Left colon (tissue), 2 donors: ENCODE data around the gene FZD2. TPM values are rescaled to one million over a fixed set of nuclear protein-coding genes. Genes with fewer than 3 reads are reported as not detected.
A peak's percentile ranks its signal among the peaks of the same experiment; 100 is the strongest.

Experiments
- ATAC-seq: fragments of 200-7000 bp; cut with Tn5 transposase; one replicate; pipeline ENCODE4 v1.9.1; 2020; ENCODE audit warnings: mild to moderate bottlenecking, moderate library complexity
- DNase-seq, 2 donors: peaks; one replicate each; pipeline ENCODE4 v3.0.0-alpha.2; 2020
- intact Hi-C, 2 donors: fragments of 100-400 bp; cut with DNase I in 1 of 2; cut with micrococcal nuclease in 1 of 2; formaldehyde crosslinking; loops; one replicate each; pipeline versions ENCODE4 v1.11.2 to v1.14.0; 2022; cut with DNase I, micrococcal nuclease
- total RNA-seq, 2 donors: library from RNA; stranded (reverse); fragmentation: NEBNext Ultra II Directional; extraction: Animal tissue kit (Norgen Biotek cat#: 25700); gene quantifications; one replicate each; pipeline ENCODE4 v1.2.1, GENCODE V29; 2021
- donor health status: DM: no; HTN: no; CAD: no.
- donor health status: DM: yes; HTN: yes; CAD: no.

The FZD2 gene
- total RNA-seq, 2 donors from 2014 or later, result 0.31 to 1.6 TPM

- ATAC-seq (no peak), DNase-seq (no peak)
- intact Hi-C loops, result no loop called here
Measured at GRCh38 chr17:44543213-44543904, 13.9 kb upstream of the FZD2 start.

- ATAC-seq (no peak), DNase-seq (no peak)
- intact Hi-C loops, result no loop called here
Measured at GRCh38 chr17:44543905-44544523, 13.3 kb upstream of the FZD2 start.

- no peak for DNase-seq
- no peak for ATAC-seq
- intact Hi-C loops, result no loop called here
Measured at GRCh38 chr17:44546671-44547606, 10.3 kb upstream of the FZD2 start.

- no peak for ATAC-seq
- intact Hi-C loops, result no loop called here
- peak in 1 of 2 donors; percentile 42 for DNase-seq
Measured at GRCh38 chr17:44547625-44548267, 9.5 kb upstream of the FZD2 start.

- DNase-seq, result no peak
- ATAC-seq, result no peak
- intact Hi-C loops, result no loop called here
Measured at GRCh38 chr17:44548376-44549230, 8.7 kb upstream of the FZD2 start.

GRCh38 chr17:44549686-44550085, 7.6 kb upstream of the FZD2 start:
- DNase-seq (no peak), ATAC-seq (no peak)
- intact Hi-C loops, result no loop called here

GRCh38 chr17:44552361-44552760, 4.9 kb upstream of the FZD2 start:
- peak in 1 of 2 donors; percentile 74 for DNase-seq
- peak; percentile 72 for ATAC-seq
- intact Hi-C loops, result no loop called here

GRCh38 chr17:44555099-44555498, 2.2 kb upstream of the FZD2 start:
- intact Hi-C loops, result no loop called here
- ATAC-seq, result no peak
- no peak for DNase-seq

GRCh38 chr17:44556166-44556831, 985 bp upstream of the FZD2 start:
- intact Hi-C loops, result no loop called here
- DNase-seq (peak in 1 of 2 donors; percentile 36), ATAC-seq (peak; percentile 76)

GRCh38 chr17:44557651-44558285, 484 bp downstream of the FZD2 start:
- intact Hi-C loops, result no loop called here
- ATAC-seq, result peak; percentile 25
- DNase-seq, result peak; percentile 27 to 46

GRCh38 chr17:44558334-44558709, 1.0 kb downstream of the FZD2 start:
- no peak for ATAC-seq
- no peak for DNase-seq
- intact Hi-C loops, result no loop called here

- no peak for ATAC-seq
- intact Hi-C loops, result no loop called here
- no peak for DNase-seq
Measured at GRCh38 chr17:44558710-44559633, 1.7 kb downstream of the FZD2 start.

- DNase-seq, result no peak
- intact Hi-C loops, result no loop called here
Measured at GRCh38 chr17:44559634-44560554, 2.6 kb downstream of the FZD2 start.

GRCh38 chr17:44561237-44561623, 3.9 kb downstream of the FZD2 start:
- ATAC-seq, result no peak
- DNase-seq, result no peak
- intact Hi-C loops, result no loop called here

More at GRCh38 chr17:44559634-44560554, 2.6 kb downstream of the FZD2 start:
- ATAC-seq, result no peak

GRCh38 chr17:44564429-44564828, 7.1 kb downstream of the FZD2 start:
- no peak for ATAC-seq
- no peak for DNase-seq
- intact Hi-C loops, result no loop called here
